ENCODE data around the gene LIMS4. TPM values are rescaled to one million over a fixed set of nuclear protein-coding genes. Genes with fewer than 3 reads are reported as not detected.
"Not testable (repeated sequence)": the region's sequence is repeated elsewhere in the genome, so short reads cannot be mapped to it uniquely, and the experiment has no call there.

Gene LIMS4
- polyA plus RNA-seq (2011; rRNA removed) (2.3 and 3.6 TPM in 2 replicates), polyA minus RNA-seq (2011; rRNA and poly(A)+ RNA removed) (2.8 and 8.5 TPM in 2 replicates)

GRCh38 chr2:110472171-110473058 is at the start of gene LIMS4:
LIMS4 (minus strand) TSS chr2:110472816; CDS start chr2:110472778, 38 bp downstream.
- H3K27me3 ChIP-seq (ENCODE audit: control insufficient read depth, insufficient read depth, low read length); H3K4me3 ChIP-seq (ENCODE audit: low read depth, low read length); POLR2A ChIA-PET; DNase-seq (ENCODE audit: low read depth, low spot score); H3K27ac ChIP-seq (ENCODE audit: low read depth, low read length); H3K9me3 ChIP-seq (ENCODE audit: control insufficient read depth, insufficient read depth, low read length); CTCF ChIA-PET: not testable (repeated sequence)

GRCh38 chr2:110499755-110500377 is 27.2 kb upstream of the LIMS4 start:
- H3K27ac ChIP-seq (ENCODE audit: low read depth, low read length); POLR2A ChIA-PET; H3K9me3 ChIP-seq (ENCODE audit: control insufficient read depth, insufficient read depth, low read length); H3K27me3 ChIP-seq (ENCODE audit: control insufficient read depth, insufficient read depth, low read length); CTCF ChIA-PET; H3K4me3 ChIP-seq (ENCODE audit: low read depth, low read length); DNase-seq (ENCODE audit: low read depth, low spot score): not testable (repeated sequence)

GRCh38 chr2:110496027-110496426 is 23.4 kb upstream of the LIMS4 start:
- CTCF ChIA-PET; H3K27ac ChIP-seq (ENCODE audit: low read depth, low read length); DNase-seq (ENCODE audit: low read depth, low spot score); H3K9me3 ChIP-seq (ENCODE audit: control insufficient read depth, insufficient read depth, low read length); POLR2A ChIA-PET; H3K4me3 ChIP-seq (ENCODE audit: low read depth, low read length); H3K27me3 ChIP-seq (ENCODE audit: control insufficient read depth, insufficient read depth, low read length): not testable (repeated sequence)

GRCh38 chr2:110494488-110494887 is 21.9 kb upstream of the LIMS4 start:
- CTCF ChIA-PET, POLR2A ChIA-PET: not testable (repeated sequence)

GRCh38 chr2:110488991-110489390 is 16.4 kb upstream of the LIMS4 start:
- H3K9me3 ChIP-seq (ENCODE audit: control insufficient read depth, insufficient read depth, low read length); H3K27ac ChIP-seq (ENCODE audit: low read depth, low read length); H3K4me3 ChIP-seq (ENCODE audit: low read depth, low read length); CTCF ChIA-PET; H3K27me3 ChIP-seq (ENCODE audit: control insufficient read depth, insufficient read depth, low read length); DNase-seq (ENCODE audit: low read depth, low spot score); POLR2A ChIA-PET: not testable (repeated sequence)

More at GRCh38 chr2:110494488-110494887, 21.9 kb upstream of the LIMS4 start:
- H3K27ac ChIP-seq (ENCODE audit: low read depth, low read length); H3K9me3 ChIP-seq (ENCODE audit: control insufficient read depth, insufficient read depth, low read length); H3K27me3 ChIP-seq (ENCODE audit: control insufficient read depth, insufficient read depth, low read length); DNase-seq (ENCODE audit: low read depth, low spot score); H3K4me3 ChIP-seq (ENCODE audit: low read depth, low read length): not testable (repeated sequence)

GRCh38 chr2:110482697-110483096 is 10.1 kb upstream of the LIMS4 start:
- CTCF ChIA-PET; DNase-seq (ENCODE audit: low read depth, low spot score); H3K4me3 ChIP-seq (ENCODE audit: low read depth, low read length); H3K9me3 ChIP-seq (ENCODE audit: control insufficient read depth, insufficient read depth, low read length); POLR2A ChIA-PET; H3K27me3 ChIP-seq (ENCODE audit: control insufficient read depth, insufficient read depth, low read length); H3K27ac ChIP-seq (ENCODE audit: low read depth, low read length): not testable (repeated sequence)

- POLR2A ChIA-PET; DNase-seq (ENCODE audit: low read depth, low spot score); H3K9me3 ChIP-seq (ENCODE audit: control insufficient read depth, insufficient read depth, low read length); CTCF ChIA-PET; H3K27me3 ChIP-seq (ENCODE audit: control insufficient read depth, insufficient read depth, low read length); H3K4me3 ChIP-seq (ENCODE audit: low read depth, low read length); H3K27ac ChIP-seq (ENCODE audit: low read depth, low read length): not testable (repeated sequence)
These were observed 8.6 kb upstream of the LIMS4 start for GRCh38 chr2:110481200-110481599.

- H3K27me3 ChIP-seq (ENCODE audit: control insufficient read depth, insufficient read depth, low read length); POLR2A ChIA-PET; DNase-seq (ENCODE audit: low read depth, low spot score); H3K27ac ChIP-seq (ENCODE audit: low read depth, low read length); H3K4me3 ChIP-seq (ENCODE audit: low read depth, low read length); CTCF ChIA-PET; H3K9me3 ChIP-seq (ENCODE audit: control insufficient read depth, insufficient read depth, low read length): not testable (repeated sequence)
These were observed 7.5 kb upstream of the LIMS4 start for GRCh38 chr2:110480084-110480483.

GRCh38 chr2:110477370-110477769 is 4.8 kb upstream of the LIMS4 start:
- H3K4me3 ChIP-seq (ENCODE audit: low read depth, low read length); H3K9me3 ChIP-seq (ENCODE audit: control insufficient read depth, insufficient read depth, low read length); H3K27me3 ChIP-seq (ENCODE audit: control insufficient read depth, insufficient read depth, low read length); H3K27ac ChIP-seq (ENCODE audit: low read depth, low read length); POLR2A ChIA-PET; DNase-seq (ENCODE audit: low read depth, low spot score); CTCF ChIA-PET: not testable (repeated sequence)

- H3K27ac ChIP-seq (ENCODE audit: low read depth, low read length); DNase-seq (ENCODE audit: low read depth, low spot score); H3K9me3 ChIP-seq (ENCODE audit: control insufficient read depth, insufficient read depth, low read length); POLR2A ChIA-PET; H3K4me3 ChIP-seq (ENCODE audit: low read depth, low read length); CTCF ChIA-PET; H3K27me3 ChIP-seq (ENCODE audit: control insufficient read depth, insufficient read depth, low read length): not testable (repeated sequence)
These were observed 4.3 kb upstream of the LIMS4 start for GRCh38 chr2:110476952-110477351.

GRCh38 chr2:110475627-110476359 is 3.2 kb upstream of the LIMS4 start:
- DNase-seq (ENCODE audit: low read depth, low spot score); H3K9me3 ChIP-seq (ENCODE audit: control insufficient read depth, insufficient read depth, low read length); H3K4me3 ChIP-seq (ENCODE audit: low read depth, low read length); CTCF ChIA-PET; POLR2A ChIA-PET; H3K27me3 ChIP-seq (ENCODE audit: control insufficient read depth, insufficient read depth, low read length); H3K27ac ChIP-seq (ENCODE audit: low read depth, low read length): not testable (repeated sequence)

- CTCF ChIA-PET; POLR2A ChIA-PET; H3K27ac ChIP-seq (ENCODE audit: low read depth, low read length); H3K4me3 ChIP-seq (ENCODE audit: low read depth, low read length); H3K9me3 ChIP-seq (ENCODE audit: control insufficient read depth, insufficient read depth, low read length); DNase-seq (ENCODE audit: low read depth, low spot score); H3K27me3 ChIP-seq (ENCODE audit: control insufficient read depth, insufficient read depth, low read length): not testable (repeated sequence)
These were observed 2.3 kb upstream of the LIMS4 start for GRCh38 chr2:110474898-110475297.
